ENCODE data around the gene LHPP. TPM values are rescaled to one million over a fixed set of nuclear protein-coding genes. Genes with fewer than 3 reads are reported as not detected.

Gene LHPP
- total RNA-seq, 2 experiments from 2014 or later = 7.8 to 8.2 TPM

DNA sequence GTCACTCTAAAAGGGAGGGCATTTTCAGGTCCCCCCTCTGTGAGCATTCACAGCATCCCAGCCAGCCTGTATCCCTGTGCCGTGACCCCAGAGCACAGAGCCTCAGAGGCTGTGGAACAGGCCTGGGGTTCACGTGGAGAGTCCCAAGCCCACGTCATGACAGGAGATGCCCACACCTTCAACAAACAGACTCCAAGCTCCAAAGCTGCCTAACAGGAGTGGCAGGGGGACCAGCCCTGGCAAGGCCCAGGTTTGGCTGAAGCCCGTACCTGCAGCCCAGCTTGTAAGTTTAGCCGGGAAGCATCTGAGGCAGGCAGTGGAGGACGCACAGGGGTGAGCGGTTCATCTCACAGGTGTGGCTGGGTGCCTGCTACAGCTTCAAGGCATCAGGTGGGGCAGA lies 33.5 kb downstream of the LHPP start:
- H3K36me3 Mint-ChIP-seq = peaks cover 6% of the 10 kb centered on the region
- no peak overlapping the region for H3K4me3 Mint-ChIP-seq
- no peak overlapping the region for H3K27ac Mint-ChIP-seq
- no peaks in the 10 kb centered on the region for H3K27me3 Mint-ChIP-seq
- H3K4me1 Mint-ChIP-seq = peaks cover 12% of the 10 kb centered on the region
- H3K9me3 Mint-ChIP-seq = no peaks in the 10 kb centered on the region
- no peak for DNase-seq

DNA sequence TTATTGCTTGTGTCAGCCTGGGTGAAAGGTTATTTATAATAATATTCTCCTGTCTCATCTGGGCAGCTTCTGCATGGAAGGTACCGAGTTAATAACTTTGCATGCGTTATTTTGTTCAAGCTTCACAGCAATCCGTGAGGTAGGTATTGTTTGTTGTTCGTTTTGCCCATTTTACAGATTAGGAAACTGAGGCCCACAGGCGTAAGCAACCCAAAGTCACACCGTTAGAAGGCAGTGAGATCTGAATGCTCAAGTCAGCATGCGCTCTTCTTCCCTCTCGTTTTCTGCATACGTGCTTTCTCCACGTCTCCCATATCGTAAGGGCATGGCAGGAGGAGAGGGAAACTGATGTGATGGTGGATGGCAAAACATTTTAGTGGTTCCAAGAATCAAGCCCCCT lies 34.1 kb downstream of the LHPP start:
- Mint-ChIP-seq H3K4me3 (no peak overlapping the region), H3K27me3 (no peaks in the 10 kb centered on the region), H3K9me3 (peaks cover under 1% of the 10 kb centered on the region), H3K27ac (no peak overlapping the region), H3K4me1 (peaks cover 12% of the 10 kb centered on the region), H3K36me3 (peaks cover 8% of the 10 kb centered on the region)
- no peak for DNase-seq

DNA sequence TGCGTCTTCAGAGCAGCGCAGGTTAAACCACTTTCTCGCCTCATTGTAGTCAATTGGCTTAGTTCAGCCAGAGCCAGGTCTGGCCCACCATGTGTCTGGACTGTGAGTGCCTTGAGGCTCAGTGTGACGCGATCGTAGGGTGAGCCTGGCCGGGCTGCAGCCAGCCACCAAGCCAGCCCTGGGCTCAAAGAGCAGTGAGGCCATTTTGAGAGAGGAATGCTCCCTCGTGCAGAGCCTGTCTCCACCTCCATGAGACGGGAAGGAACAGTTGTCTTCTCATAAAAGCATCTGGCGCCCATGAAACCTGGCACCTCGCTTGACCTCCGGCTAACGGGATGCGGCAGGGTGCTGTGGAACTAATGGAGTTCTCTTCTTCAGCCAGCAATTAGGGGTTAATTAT lies 34.5 kb downstream of the LHPP start:
- peaks cover 12% of the 10 kb centered on the region for H3K36me3 Mint-ChIP-seq
- H3K27me3 Mint-ChIP-seq = no peaks in the 10 kb centered on the region
- DNase-seq = no peak
- H3K9me3 Mint-ChIP-seq = peaks cover 1% of the 10 kb centered on the region
- no peak overlapping the region for H3K4me3 Mint-ChIP-seq
- H3K27ac Mint-ChIP-seq = no peak overlapping the region
- H3K4me1 Mint-ChIP-seq = peaks cover 12% of the 10 kb centered on the region

DNA sequence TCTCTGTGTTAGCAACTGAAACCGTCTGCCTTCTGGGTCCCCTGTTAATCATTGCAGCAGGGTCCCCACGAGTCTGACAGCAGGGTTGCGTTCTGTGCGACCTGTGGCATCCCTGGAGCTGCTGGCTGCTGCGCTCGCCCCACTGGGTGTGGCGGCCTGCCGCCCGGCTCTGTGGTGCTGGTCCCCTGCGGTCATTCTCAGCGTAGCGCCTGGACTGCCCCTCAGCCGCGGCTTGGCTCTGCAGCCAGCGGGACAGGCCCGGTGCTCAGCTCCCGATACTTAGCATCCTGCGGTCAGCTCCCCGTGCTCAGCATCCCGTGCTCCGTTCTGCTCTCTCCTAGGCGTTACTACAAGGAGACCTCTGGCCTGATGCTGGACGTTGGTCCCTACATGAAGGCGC lies 35.0 kb downstream of the LHPP start:
- H3K27ac Mint-ChIP-seq = no peak overlapping the region
- peaks cover 1% of the 10 kb centered on the region for H3K9me3 Mint-ChIP-seq
- H3K4me3 Mint-ChIP-seq = no peak overlapping the region
- peaks cover 14% of the 10 kb centered on the region for H3K36me3 Mint-ChIP-seq
- no peak for DNase-seq
- peaks cover 12% of the 10 kb centered on the region for H3K4me1 Mint-ChIP-seq
- H3K27me3 Mint-ChIP-seq = no peaks in the 10 kb centered on the region

DNA sequence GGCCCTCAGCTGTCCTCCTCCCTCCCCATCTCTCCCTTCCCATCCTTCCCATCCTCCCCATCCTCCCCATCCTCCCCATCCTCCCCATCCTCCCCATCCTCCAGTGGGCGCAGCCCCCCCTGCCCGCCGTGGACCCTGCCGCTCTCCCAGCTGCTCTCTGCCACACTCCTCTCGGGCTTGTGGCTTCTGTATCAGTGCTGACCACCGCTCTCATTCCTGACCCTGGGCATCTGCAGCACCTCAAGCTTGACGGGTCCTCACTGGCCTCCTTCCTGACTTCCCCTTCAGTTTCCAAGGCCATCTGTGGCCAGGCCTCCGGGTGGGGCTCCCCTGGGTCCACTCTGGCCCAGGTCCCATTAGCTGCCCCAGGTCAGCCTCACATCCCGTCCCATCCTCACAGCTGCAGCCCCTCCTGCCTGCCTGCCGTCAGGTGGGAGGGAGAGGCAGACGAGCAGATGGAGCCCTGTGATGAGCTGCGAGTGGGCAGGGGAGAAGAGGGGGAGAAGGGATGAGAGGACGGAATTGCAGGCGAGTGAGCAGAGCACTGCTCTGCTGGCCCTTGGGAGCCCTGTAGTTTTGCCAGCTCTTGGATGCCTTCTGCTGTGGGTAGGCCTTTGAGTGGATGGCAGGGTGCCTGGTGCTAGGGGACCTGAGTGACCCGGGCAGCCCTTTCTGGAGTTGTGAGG lies 35.7 kb downstream of the LHPP start:
- peaks cover 12% of the 10 kb centered on the region for H3K4me1 Mint-ChIP-seq
- no peaks in the 10 kb centered on the region for H3K27me3 Mint-ChIP-seq
- H3K27ac Mint-ChIP-seq = no peak overlapping the region
- peaks cover 1% of the 10 kb centered on the region for H3K9me3 Mint-ChIP-seq
- no peak for DNase-seq
- no peak overlapping the region for H3K4me3 Mint-ChIP-seq
- H3K36me3 Mint-ChIP-seq = peaks cover 15% of the 10 kb centered on the region

DNA sequence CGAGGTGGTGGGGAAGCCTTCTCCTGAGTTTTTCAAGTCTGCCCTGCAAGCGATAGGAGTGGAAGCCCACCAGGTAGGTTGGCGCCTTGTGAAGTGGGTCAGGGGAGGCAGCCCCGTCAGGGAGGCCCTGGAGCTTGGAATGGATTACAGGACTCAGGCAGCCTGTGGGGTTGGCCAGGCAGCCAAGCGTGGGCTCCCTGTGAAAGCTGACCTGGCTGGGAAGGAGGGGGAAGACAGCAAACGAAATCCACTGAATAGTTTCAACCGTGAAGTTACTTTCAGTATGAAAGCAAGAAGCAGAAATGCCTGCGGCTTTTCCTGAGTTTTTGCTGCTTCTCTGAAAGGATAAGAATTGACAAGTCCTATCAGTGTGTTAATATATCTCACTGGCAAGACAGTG lies 36.4 kb downstream of the LHPP start:
- no peak for DNase-seq
- no peak overlapping the region for H3K4me3 Mint-ChIP-seq
- no peak overlapping the region for H3K27ac Mint-ChIP-seq
- H3K4me1 Mint-ChIP-seq = peaks cover 12% of the 10 kb centered on the region
- H3K27me3 Mint-ChIP-seq = no peaks in the 10 kb centered on the region
- H3K36me3 Mint-ChIP-seq = peaks cover 15% of the 10 kb centered on the region
- H3K9me3 Mint-ChIP-seq = peaks cover 1% of the 10 kb centered on the region

DNA sequence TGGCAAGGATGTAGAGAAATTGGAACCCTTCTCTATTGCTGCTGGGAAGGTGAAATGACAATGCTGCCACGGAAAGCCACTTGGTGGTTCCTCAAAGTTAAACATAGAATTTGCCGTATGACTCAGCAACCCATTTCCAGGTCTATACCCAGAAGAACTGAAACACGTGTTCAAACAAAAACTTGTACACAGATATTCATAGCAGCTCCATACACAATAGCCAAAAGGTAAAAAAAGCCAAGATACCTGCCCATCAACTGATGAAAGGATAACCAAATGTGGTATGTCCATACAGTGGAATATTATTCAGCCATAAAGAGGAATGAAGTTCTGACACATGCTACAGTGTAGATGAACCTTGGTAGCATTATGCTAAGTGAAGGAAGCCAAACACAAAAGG lies 39.1 kb downstream of the LHPP start:
- H3K27ac Mint-ChIP-seq = no peak overlapping the region
- peaks cover 15% of the 10 kb centered on the region for H3K36me3 Mint-ChIP-seq
- H3K4me1 Mint-ChIP-seq = no peaks in the 10 kb centered on the region
- peaks cover 1% of the 10 kb centered on the region for H3K9me3 Mint-ChIP-seq
- H3K4me3 Mint-ChIP-seq = no peak overlapping the region
- H3K27me3 Mint-ChIP-seq = no peaks in the 10 kb centered on the region
- no peak for DNase-seq

DNA sequence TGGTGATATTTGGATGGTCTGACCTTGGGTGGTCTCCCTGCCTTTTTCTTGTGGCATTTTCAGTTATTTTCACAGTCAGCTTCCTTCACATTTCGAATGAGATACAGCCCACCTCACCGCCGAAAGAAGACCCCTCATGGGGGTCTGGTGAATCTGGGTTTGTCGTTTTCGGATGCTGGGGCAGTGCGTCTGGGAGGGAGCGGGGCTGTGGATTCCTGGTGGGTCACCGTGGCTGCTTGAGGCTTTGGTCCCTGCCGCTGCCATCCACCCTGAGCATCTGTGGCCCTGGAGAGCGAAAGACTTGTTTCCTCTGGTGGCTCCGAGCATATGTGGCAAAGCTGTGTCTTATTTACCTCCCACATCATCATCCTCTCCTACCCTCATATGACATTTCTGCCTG lies 43.1 kb downstream of the LHPP start:
- no peaks in the 10 kb centered on the region for H3K4me1 Mint-ChIP-seq
- peaks cover 13% of the 10 kb centered on the region for H3K36me3 Mint-ChIP-seq
- no peak for DNase-seq
- H3K9me3 Mint-ChIP-seq = peaks cover 1% of the 10 kb centered on the region
- H3K27me3 Mint-ChIP-seq = no peaks in the 10 kb centered on the region
- H3K4me3 Mint-ChIP-seq = no peak overlapping the region
- H3K27ac Mint-ChIP-seq = no peak overlapping the region

DNA sequence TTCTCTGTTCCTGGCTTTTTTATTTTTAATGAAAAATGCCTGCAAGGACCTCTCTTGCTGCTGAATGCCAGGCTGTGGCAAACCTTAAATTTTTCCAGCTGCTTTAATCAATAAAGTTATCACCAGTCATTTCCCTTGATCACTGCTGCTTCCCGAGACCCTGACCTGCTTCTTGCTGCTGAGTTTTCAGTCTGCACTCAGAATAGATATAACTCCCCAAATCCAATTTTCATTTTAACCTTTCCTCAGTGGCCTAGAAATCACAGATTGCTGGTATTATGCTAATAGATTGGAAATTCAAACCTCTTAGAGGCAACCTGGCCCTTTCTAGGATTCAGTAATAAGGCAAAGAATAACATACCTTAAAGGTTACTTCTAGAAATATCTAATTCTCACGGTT lies 43.7 kb downstream of the LHPP start:
- DNase-seq = no peak
- H3K36me3 Mint-ChIP-seq = peaks cover 11% of the 10 kb centered on the region
- H3K4me1 Mint-ChIP-seq = no peaks in the 10 kb centered on the region
- H3K27ac Mint-ChIP-seq = no peak overlapping the region
- peaks cover 1% of the 10 kb centered on the region for H3K9me3 Mint-ChIP-seq
- H3K4me3 Mint-ChIP-seq = no peak overlapping the region
- no peaks in the 10 kb centered on the region for H3K27me3 Mint-ChIP-seq

DNA sequence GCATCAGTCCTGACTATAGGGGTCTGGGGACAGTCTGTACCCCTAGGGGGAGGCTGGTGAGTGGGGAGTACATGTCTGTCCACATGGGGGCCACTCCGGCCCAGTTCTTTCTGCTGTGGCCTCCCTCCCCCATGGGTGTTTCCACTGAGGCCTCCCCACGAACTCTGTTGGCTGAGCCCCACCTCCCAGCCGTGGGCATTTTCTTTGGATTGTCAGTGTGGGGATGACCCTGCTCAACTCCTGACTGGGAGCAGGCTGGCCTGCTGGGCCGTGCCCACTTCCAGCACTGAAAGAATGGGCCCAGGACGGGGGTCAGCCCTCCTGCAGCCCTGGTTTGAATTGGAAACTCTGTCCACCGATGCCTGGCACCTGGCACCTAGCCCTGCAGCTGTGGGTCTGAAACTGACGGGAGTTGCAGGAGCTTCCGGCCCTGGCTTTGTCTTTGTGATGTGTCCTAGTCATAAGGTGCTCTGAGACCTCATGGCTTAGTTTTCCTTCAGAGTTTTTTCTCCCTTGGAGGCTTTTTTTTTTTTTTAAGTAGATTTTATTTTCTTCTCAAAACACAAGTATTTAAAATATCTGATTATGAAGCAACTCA lies 46.5 kb downstream of the LHPP start:
- no peak overlapping the region for H3K4me3 Mint-ChIP-seq
- H3K36me3 Mint-ChIP-seq = no peaks in the 10 kb centered on the region

DNA sequence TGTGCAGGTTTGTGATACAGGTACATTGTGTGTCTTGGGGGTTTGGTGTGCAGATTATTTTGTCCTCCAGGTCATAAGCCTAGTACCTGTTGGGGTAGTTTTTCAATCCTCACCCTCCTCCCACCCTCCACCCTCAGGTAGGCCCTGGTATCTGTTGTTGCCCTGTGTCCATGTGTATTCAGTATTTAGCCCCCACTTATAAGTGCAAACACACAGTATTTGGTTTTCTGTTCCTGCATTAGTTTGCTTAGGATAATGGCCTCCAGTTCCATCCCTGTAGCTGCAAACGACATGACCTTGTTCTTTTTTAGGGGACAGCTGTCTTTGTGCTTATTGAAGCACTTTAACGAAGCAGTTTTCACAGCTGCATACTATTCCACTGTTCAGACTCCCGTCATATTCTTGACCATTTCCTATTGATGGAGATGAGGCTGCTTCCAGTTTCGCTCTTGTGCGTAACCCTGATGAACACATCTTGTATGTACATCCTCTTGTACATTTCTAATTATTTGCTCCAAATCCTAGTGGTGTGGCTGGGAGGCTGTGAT lies 47.4 kb downstream of the LHPP start:
- Mint-ChIP-seq H3K9me3 (no peaks in the 10 kb centered on the region), H3K4me3 (no peak overlapping the region)

More for the DNA sequence above, 46.5 kb downstream of the LHPP start:
- Mint-ChIP-seq H3K4me1 (peaks cover 9% of the 10 kb centered on the region), H3K27me3 (no peaks in the 10 kb centered on the region), H3K27ac (no peak overlapping the region), H3K9me3 (no peaks in the 10 kb centered on the region)
- no peak for DNase-seq

DNA sequence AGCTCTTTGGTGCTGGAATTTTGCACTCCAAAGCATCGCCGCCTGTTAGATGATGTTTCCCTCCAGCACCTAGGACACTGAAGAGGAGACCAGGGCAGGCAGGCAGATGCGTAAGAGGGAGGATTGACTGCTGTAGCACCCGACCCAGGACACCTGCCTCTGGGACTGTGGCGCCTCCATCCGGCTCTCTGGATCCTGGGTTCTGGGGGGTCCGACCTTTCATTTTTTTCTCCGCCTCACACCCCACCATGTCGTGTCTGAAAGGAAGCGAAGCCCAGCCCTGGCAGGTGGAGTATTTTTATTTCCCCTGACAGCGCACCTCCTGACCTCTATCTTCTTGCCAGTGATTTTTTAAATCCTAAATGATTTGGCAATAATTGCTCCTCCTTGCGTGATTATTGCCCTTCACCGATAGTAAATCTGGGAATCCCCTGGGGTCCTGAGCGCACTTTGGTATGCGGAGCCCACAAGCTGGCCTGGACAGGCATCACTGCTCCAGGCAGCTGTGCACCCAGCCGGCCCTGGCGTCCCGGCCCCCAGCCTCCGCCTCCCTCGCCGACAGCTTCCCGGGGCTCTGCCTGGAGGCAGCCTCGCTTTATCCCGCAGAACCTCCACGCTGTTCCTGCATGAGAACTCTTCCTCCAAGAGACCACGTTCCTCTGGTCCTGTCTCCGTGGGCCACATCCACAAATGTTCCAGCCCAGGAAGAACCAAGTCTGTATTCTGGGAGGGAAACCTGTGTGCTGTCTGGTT lies 48.4 kb downstream of the LHPP start:
- peaks cover 9% of the 10 kb centered on the region for H3K4me1 Mint-ChIP-seq
- no peak for DNase-seq
- no peaks in the 10 kb centered on the region for H3K36me3 Mint-ChIP-seq
- H3K27ac Mint-ChIP-seq = no peak overlapping the region
- H3K4me3 Mint-ChIP-seq = no peak overlapping the region
- no peaks in the 10 kb centered on the region for H3K9me3 Mint-ChIP-seq
- no peaks in the 10 kb centered on the region for H3K27me3 Mint-ChIP-seq

More for the DNA sequence above, 47.4 kb downstream of the LHPP start:
- no peak for DNase-seq
- Mint-ChIP-seq H3K36me3 (no peaks in the 10 kb centered on the region), H3K27ac (no peak overlapping the region), H3K27me3 (no peaks in the 10 kb centered on the region), H3K4me1 (peaks cover 9% of the 10 kb centered on the region)

DNA sequence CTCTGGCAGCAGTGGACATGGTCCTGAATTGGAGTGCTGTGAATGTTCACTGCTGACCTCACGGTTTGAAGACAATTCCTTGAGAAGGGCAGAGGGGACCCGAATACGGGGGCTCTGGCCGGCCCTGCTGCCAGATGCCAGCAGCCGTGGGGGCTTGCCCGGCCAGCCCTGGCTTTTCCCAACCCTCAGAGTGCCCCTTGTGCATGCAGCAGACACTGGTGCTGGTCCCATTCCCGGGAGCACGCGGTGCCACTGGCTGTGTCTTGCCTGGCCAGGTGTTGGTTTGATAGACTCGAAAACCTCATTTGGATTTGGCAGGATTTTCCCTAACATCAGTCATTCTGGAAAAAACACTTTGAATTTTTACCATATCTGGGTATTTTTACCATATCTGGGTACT lies 49.1 kb downstream of the LHPP start:
- no peaks in the 10 kb centered on the region for H3K9me3 Mint-ChIP-seq
- H3K27me3 Mint-ChIP-seq = no peaks in the 10 kb centered on the region
- no peaks in the 10 kb centered on the region for H3K36me3 Mint-ChIP-seq
- no peak for DNase-seq
- no peak overlapping the region for H3K27ac Mint-ChIP-seq
- no peak overlapping the region for H3K4me3 Mint-ChIP-seq
- H3K4me1 Mint-ChIP-seq = peaks cover 9% of the 10 kb centered on the region

DNA sequence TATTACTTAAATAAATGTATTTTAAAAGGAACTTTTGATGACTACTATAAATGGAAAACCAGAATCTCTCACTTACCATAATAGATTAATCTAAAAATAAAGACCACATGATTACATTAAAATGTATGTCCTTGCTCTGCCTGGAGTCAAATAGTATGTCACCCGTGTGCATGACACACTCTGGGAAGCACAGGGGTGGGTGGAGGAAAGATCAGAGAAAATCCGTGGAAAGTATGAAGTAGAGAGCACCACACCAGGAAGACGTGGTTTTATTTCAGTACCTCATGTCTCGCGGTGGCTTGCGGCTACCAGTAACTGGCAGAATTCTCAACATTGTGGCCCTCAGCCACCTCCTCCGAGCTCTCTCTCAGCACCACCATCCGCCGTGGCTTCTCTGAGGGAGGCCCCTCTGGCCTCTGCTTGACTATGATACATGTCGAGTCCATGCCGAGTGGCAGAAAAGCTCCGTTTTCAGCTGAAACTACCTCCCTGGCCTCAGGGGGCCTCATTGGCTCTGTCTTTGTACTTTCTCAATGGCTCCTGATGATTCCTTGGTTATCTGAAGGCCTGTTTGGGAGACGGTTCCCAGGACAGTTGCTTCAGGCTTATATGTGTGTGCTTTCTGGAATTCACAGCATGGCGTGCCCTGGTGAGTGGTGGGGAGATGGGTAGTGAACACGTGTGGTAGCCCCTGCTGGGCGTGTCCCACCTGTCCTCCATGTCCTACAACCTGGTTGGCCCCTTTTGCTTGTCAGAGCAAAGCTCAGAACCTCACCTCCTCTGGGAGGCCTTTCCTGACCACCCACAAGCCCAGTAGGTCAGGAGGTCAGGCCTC lies 49.8 kb downstream of the LHPP start:
- no peaks in the 10 kb centered on the region for H3K27me3 Mint-ChIP-seq
- H3K4me3 Mint-ChIP-seq = peak overlapping the region; percentile 14
- peaks cover 9% of the 10 kb centered on the region for H3K4me1 Mint-ChIP-seq
- peak; percentile 29 for DNase-seq
- no peaks in the 10 kb centered on the region for H3K9me3 Mint-ChIP-seq
- no peak overlapping the region for H3K27ac Mint-ChIP-seq
- H3K36me3 Mint-ChIP-seq = no peaks in the 10 kb centered on the region

DNA sequence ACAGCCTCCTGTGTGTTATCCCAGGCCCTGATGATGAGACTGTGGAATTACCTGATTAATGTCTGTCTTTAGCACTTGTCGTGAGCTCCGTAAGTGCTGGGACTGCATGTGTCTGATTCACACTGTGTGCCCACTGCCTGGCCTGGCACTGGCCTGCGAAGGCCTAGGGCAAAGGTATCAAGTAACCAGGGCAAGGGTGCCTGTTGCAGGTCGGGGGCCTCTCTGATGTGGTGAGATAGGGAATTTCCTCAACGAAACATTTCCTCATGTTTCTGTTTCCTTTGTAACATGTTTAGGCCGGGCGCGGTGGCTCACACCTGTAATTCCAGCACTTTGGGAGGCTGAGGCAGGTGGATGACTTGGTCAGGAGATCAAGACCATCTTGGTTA lies 50.4 kb downstream of the LHPP start:
- no peaks in the 10 kb centered on the region for H3K36me3 Mint-ChIP-seq
- peaks cover 9% of the 10 kb centered on the region for H3K4me1 Mint-ChIP-seq
- H3K27ac Mint-ChIP-seq = no peak overlapping the region

More for the DNA sequence above, 50.4 kb downstream of the LHPP start:
- H3K4me3 Mint-ChIP-seq = peak overlapping the region; percentile 14
- no peaks in the 10 kb centered on the region for H3K9me3 Mint-ChIP-seq
- DNase-seq = no peak
- H3K27me3 Mint-ChIP-seq = no peaks in the 10 kb centered on the region

Data from activated naive CD8-positive, alpha-beta T cell treated with anti-CD3 and anti-CD28 coated beads for 36 hours (primary cell).